ENCODE results near the gene DLG4.

The DLG4 gene

GRCh38 chr17:7156342-7156940 is 63.2 kb downstream of the DLG4 start:
- no peak for DNase-seq (ENCODE audit: low read depth)

GRCh38 chr17:7147772-7148171 is 71.9 kb downstream of the DLG4 start:
- no peak for DNase-seq (ENCODE audit: low read depth)

GRCh38 chr17:7146115-7146514 is 73.5 kb downstream of the DLG4 start:
- no peak for DNase-seq (ENCODE audit: low read depth)

GRCh38 chr17:7144213-7144612 is 75.4 kb downstream of the DLG4 start:
- DNase-seq (ENCODE audit: low read depth), result no peak

GRCh38 chr17:7141824-7142223 is 77.8 kb downstream of the DLG4 start:
- DNase-seq (ENCODE audit: low read depth), result no peak

- no peak for DNase-seq (ENCODE audit: low read depth)
Observed at GRCh38 chr17:7139400-7139799, 80.2 kb downstream of the DLG4 start.

- DNase-seq (ENCODE audit: low read depth), result no peak
Observed at GRCh38 chr17:7138800-7139381, 80.7 kb downstream of the DLG4 start.

- DNase-seq (ENCODE audit: low read depth), result no peak
Observed at GRCh38 chr17:7137171-7137943, 82.3 kb downstream of the DLG4 start.
